SU-DHL-6 (cell line): ENCODE data around the gene DIP2C.

Experiments
- CTCF ChIP-seq: fragments of 200-600 bp; sonication (generic); IDR thresholded peaks from one replicate; pipeline ENCODE4 v1.5.1; 2017; ENCODE audit warnings: antibody characterized with exemption, mild to moderate bottlenecking, low read length, moderate library complexity; ENCODE audit not compliant: insufficient read depth, poor library complexity, severe bottlenecking
- EZH2phosphoT487 ChIP-seq: fragments of 200-600 bp; sonication (generic), shearing (Covaris generic); conservative IDR thresholded peaks from 2 replicates; pipeline ENCODE4 v1.6.1; 2018; ENCODE audit warnings: mild to moderate bottlenecking, antibody characterized with exemption, low read length, moderate library complexity, mixed read lengths

- TF ChIP-seq CTCF (no peak), EZH2phosphoT487 (no peak)
Observed at GRCh38 chr10:687583-688311, 1.7 kb downstream of the DIP2C start.
